Stomach (tissue), 4 donors: ENCODE results near the gene RGMB.

Experiments
- CTCF ChIP-seq, 7 experiments: fragments of 450-650 bp in 4 of 7; fragments of 200-600 bp in 3 of 7; sonication (generic) in 3 of 7; IDR thresholded peaks; one replicate each; pipeline ENCODE4 v1.5.1; 2016 to 2019; ENCODE audit warnings: antibody characterized with exemption in 7 of 7, control low read depth in 2 of 7, mild to moderate bottlenecking in 1 of 7
- EP300 ChIP-seq: sonication (generic); formaldehyde crosslinking; IDR thresholded peaks from one replicate; pipeline ENCODE4 v1.6.1; 2017; ENCODE audit warnings: antibody characterized with exemption

GRCh38 chr5:98773464-98774191 is at the start of gene RGMB:
- no peak for TF ChIP-seq CTCF (IDR thresholded peaks at IDR 0.05)
- TF ChIP-seq EP300, result no peak
